ENCODE data around the gene GP1BB.

DNA sequence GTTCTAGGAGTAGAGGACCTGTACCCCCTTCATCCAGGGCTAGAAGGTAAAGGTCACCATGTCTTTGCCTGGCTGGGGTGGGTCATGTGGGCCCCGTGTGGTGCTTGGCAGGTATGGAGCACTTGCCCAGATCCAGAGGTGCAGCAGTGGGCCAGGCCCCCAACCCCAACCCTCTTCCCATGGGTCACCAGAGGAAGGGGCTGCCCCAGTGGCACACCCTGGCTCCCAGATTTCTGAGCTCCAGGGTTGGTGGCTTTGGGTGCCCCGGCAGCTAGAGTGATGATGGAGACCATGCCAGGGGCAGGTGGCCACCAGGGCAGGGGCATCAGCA, 2.4 kb upstream of the GP1BB start:
- no peak for TF ChIP-seq RAD21 (IDR thresholded peaks at IDR 0.05; ENCODE audit: insufficient read depth, low read depth, low read length)
- TF ChIP-seq, protein P1, sequence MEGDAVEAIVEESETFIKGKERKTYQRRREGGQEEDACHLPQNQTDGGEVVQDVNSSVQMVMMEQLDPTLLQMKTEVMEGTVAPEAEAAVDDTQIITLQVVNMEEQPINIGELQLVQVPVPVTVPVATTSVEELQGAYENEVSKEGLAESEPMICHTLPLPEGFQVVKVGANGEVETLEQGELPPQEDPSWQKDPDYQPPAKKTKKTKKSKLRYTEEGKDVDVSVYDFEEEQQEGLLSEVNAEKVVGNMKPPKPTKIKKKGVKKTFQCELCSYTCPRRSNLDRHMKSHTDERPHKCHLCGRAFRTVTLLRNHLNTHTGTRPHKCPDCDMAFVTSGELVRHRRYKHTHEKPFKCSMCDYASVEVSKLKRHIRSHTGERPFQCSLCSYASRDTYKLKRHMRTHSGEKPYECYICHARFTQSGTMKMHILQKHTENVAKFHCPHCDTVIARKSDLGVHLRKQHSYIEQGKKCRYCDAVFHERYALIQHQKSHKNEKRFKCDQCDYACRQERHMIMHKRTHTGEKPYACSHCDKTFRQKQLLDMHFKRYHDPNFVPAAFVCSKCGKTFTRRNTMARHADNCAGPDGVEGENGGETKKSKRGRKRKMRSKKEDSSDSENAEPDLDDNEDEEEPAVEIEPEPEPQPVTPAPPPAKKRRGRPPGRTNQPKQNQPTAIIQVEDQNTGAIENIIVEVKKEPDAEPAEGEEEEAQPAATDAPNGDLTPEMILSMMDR (IDR thresholded peaks at IDR 0.05 in 2 of 3, conservative IDR thresholded peaks at IDR 0.05 in 1 of 3; ENCODE audit: control insufficient read depth in 2 of 3, extremely low read depth in 1 of 3, insufficient read depth in 1 of 3, low read depth in 3 of 3, low read length in 3 of 3) = no peak
